Heart left ventricle (tissue), 13 donors: ENCODE measurements around the gene UPK3B.
"Not testable (repeated sequence)": the region's sequence is repeated elsewhere in the genome, so short reads cannot be mapped to it uniquely, and the experiment has no call there.

ENCODE experiments used
- CTCF ChIP-seq, 12 donors: fragments of 200-600 bp; sonication (generic) in 4 of 12; IDR thresholded peaks; one replicate each; pipeline versions ENCODE4 v1.5.0 to v1.8.0; 2018 to 2022; ENCODE audit warnings: antibody characterized with exemption in 12 of 12, mild to moderate bottlenecking in 5 of 12
- POLR2A ChIP-seq, 2 donors: fragments of 450-650 bp; IDR thresholded peaks; one replicate each; pipeline ENCODE4 v1.6.1; 2017; ENCODE audit warnings: antibody characterized with exemption in 2 of 2, mild to moderate bottlenecking in 2 of 2, moderate library complexity in 2 of 2
- donor health status: ischemic (EF 13 %, LVEDD 7.1; RV severe dilation, severe dysfunction).
- donor health status: DM: no; HTN: yes; CAD: no.
- donor health status: DM: no; HTN: no; CAD: no.
- donor health status: ischemic (EF 25% LVEDD 6.9; RV normal size, moderate dysfunction).
- donor health status: ischemic (EF 25% LVEDD 5.7; RV mildly dilated, moderate dysfunction).
- donor health status: ischemic (EF 35%, LVEDD 5.7; RV mildly dilated, moderate dysfunction).
- donor health status: nonischemic (EF 11% LVEDD 7.7; RV severe dilation, severe dysfunction).
- donor health status: DM: yes; HTN: yes; CAD: no.
- donor health status: PGD.
- donor health status: ischemic (EF 29% LVEDD 5.4; RV normal size, mild dysfunction).
- donor health status: nonischemic (EF 23%, LVEDD 6.1; RV moderate dilation, normal function).

GRCh38 chr7:76487969-76488368 lies 22.4 kb upstream of the UPK3B start:
- not testable (repeated sequence) for TF ChIP-seq CTCF, POLR2A (IDR thresholded peaks at IDR 0.05)
